Measurements from ENCODE around the gene SYPL1. TPM values are rescaled to one million over a fixed set of nuclear protein-coding genes. Genes with fewer than 3 reads are reported as not detected.

Gene SYPL1
- total RNA-seq, 1 experiment from 2014 or later = 39.2 TPM

- no peak overlapping the region for H3T11ph ChIP-seq (ENCODE audit: low read length)
- no peaks in the 10 kb centered on the region for H3K79me1 ChIP-seq (ENCODE audit: insufficient read depth, low read depth, low read length, poor library complexity, severe bottlenecking)
- no peak for DNase-seq
- H3K56ac ChIP-seq (ENCODE audit: insufficient read length, low read depth, low read length) = no peak overlapping the region
- H3K14ac ChIP-seq (ENCODE audit: insufficient read depth, low read length) = no peak overlapping the region
- H3K36me3 Mint-ChIP-seq (ENCODE audit: insufficient read depth in 1 of 3, low read depth in 3 of 3) = no peaks in the 10 kb centered on the region
- H4K91ac ChIP-seq (ENCODE audit: insufficient read length, low read depth, low read length) = no peak overlapping the region
- H4K5ac ChIP-seq (ENCODE audit: insufficient read length, low read depth, low read length) = no peak overlapping the region
- H2BK120ac ChIP-seq (ENCODE audit: low read depth, low read length, poor library complexity, severe bottlenecking) = no peak overlapping the region
- H3K79me2 ChIP-seq (ENCODE audit: insufficient read depth, low read length) = no peaks in the 10 kb centered on the region
- peaks cover 3% of the 10 kb centered on the region in 2 experiments; a peak in 2 of 5 replicates for H3K9me3 Mint-ChIP-seq
- H3K27ac ChIP-seq (ENCODE audit: insufficient read length, low read depth, low read length) = no peak overlapping the region
- no peaks in the 10 kb centered on the region for H3K4me1 ChIP-seq (ENCODE audit: insufficient read depth, low read length)
- no peak overlapping the region for H3K4ac ChIP-seq (ENCODE audit: low read depth, low read length)
- H3K23me2 ChIP-seq (ENCODE audit: insufficient read length, low read depth, low read length, poor library complexity, severe bottlenecking) = no peaks in the 10 kb centered on the region
- no peak overlapping the region for H3K9ac ChIP-seq (ENCODE audit: extremely low read depth, insufficient read length, low read length)
- H2BK5ac ChIP-seq (ENCODE audit: insufficient read length, low read length) = no peak overlapping the region
- H3K4me3 Mint-ChIP-seq = no peak overlapping the region
- peaks cover 0 to 4% of the 10 kb centered on the region in 2 experiments; a peak in 1 of 4 replicates for H3K4me1 Mint-ChIP-seq
- H3K27ac Mint-ChIP-seq = no peak overlapping the region
- no peak overlapping the region for H2AFZ ChIP-seq (ENCODE audit: low read length)
- H4K8ac ChIP-seq (replicated peaks; ENCODE audit: insufficient read length, low read depth, low read length) = no peak overlapping the region
- no peak overlapping the region for H2BK15ac ChIP-seq (ENCODE audit: low read depth, low read length)
- H2BK12ac ChIP-seq (ENCODE audit: insufficient read length, low read depth, low read length) = no peak overlapping the region
- no peak overlapping the region for H3K4me2 ChIP-seq (ENCODE audit: insufficient read depth, insufficient read length, low read length)
- no CpG with 5 or more reads among the region's 9 CpGs for WGBS (ENCODE audit: extremely low coverage, insufficient read length, low lambda C conversion rate)
- peaks cover 9% of the 10 kb centered on the region for H3K9me3 ChIP-seq (ENCODE audit: control insufficient read depth, low read depth, low read length)
- H2AK5ac ChIP-seq (ENCODE audit: insufficient read length, low read length) = no peak overlapping the region
- no peak overlapping the region for H3K18ac ChIP-seq (ENCODE audit: insufficient read length, low read depth, low read length)
- no peaks in the 10 kb centered on the region for H3K27me3 ChIP-seq (ENCODE audit: insufficient read depth, low read length)
- peaks cover 13% of the 10 kb centered on the region for H3K27me3 Mint-ChIP-seq (ENCODE audit: low read depth)
- no peak overlapping the region for H3K23ac ChIP-seq (ENCODE audit: insufficient read length, low read depth, low read length)
- no peaks in the 10 kb centered on the region for H4K20me1 ChIP-seq (ENCODE audit: control insufficient read depth, insufficient read depth, insufficient read length)
- no peak for TF ChIP-seq CTCF (conservative IDR thresholded peaks at IDR 0.05)
- H2BK20ac ChIP-seq (ENCODE audit: low read depth, low read length, poor library complexity, severe bottlenecking) = no peak overlapping the region
Measured at GRCh38 chr7:106049139-106049752, 62.9 kb downstream of the SYPL1 start.

All from H9 (cell line).